ENCODE data around the gene MACO1.

Gene MACO1

GRCh38 chr1:25513666-25514065 is 83.0 kb downstream of the MACO1 start:
- no peak overlapping the region for H3K27ac ChIP-seq (ENCODE audit: low read depth, low read length)

GRCh38 chr1:25515033-25515432 is 84.3 kb downstream of the MACO1 start:
- Histone ChIP-seq H3K79me2 (ENCODE audit: insufficient read depth, low read length) (no peaks in the 10 kb centered on the region), H3K9ac (ENCODE audit: low read length) (no peak overlapping the region), H2AFZ (ENCODE audit: low read depth, low read length, severe bottlenecking) (no peak overlapping the region), H3K4me3 (ENCODE audit: insufficient read depth, low read length, poor library complexity, severe bottlenecking) (no peak overlapping the region), H3K4me2 (ENCODE audit: low read depth, low read length, poor library complexity, severe bottlenecking) (no peak overlapping the region), H4K20me1 (ENCODE audit: low read depth, low read length) (no peaks in the 10 kb centered on the region), H3K36me3 (ENCODE audit: low read length) (no peaks in the 10 kb centered on the region), H3K9me3 (ENCODE audit: insufficient read depth, low read length) (no peaks in the 10 kb centered on the region), H3K27me3 (ENCODE audit: low read length) (no peaks in the 10 kb centered on the region), H3F3A (ENCODE audit: insufficient read depth) (no peaks in the 10 kb centered on the region), H3K27ac (ENCODE audit: low read depth, low read length) (no peak overlapping the region), H3K9me2 (replicated peaks; ENCODE audit: insufficient read depth, low read length) (no peaks in the 10 kb centered on the region)
- TF ChIP-seq, protein P1, sequence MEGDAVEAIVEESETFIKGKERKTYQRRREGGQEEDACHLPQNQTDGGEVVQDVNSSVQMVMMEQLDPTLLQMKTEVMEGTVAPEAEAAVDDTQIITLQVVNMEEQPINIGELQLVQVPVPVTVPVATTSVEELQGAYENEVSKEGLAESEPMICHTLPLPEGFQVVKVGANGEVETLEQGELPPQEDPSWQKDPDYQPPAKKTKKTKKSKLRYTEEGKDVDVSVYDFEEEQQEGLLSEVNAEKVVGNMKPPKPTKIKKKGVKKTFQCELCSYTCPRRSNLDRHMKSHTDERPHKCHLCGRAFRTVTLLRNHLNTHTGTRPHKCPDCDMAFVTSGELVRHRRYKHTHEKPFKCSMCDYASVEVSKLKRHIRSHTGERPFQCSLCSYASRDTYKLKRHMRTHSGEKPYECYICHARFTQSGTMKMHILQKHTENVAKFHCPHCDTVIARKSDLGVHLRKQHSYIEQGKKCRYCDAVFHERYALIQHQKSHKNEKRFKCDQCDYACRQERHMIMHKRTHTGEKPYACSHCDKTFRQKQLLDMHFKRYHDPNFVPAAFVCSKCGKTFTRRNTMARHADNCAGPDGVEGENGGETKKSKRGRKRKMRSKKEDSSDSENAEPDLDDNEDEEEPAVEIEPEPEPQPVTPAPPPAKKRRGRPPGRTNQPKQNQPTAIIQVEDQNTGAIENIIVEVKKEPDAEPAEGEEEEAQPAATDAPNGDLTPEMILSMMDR (IDR thresholded peaks at IDR 0.05; ENCODE audit: insufficient read depth, low read length, poor library complexity, severe bottlenecking): no peak
- TF ChIP-seq EZH2phosphoT487 (conservative IDR thresholded peaks at IDR 0.05; ENCODE audit: low read length): no peak

More at GRCh38 chr1:25513666-25514065, 83.0 kb downstream of the MACO1 start:
- Histone ChIP-seq H3K27me3 (ENCODE audit: low read length) (no peaks in the 10 kb centered on the region), H3K9me2 (replicated peaks; ENCODE audit: insufficient read depth, low read length) (no peaks in the 10 kb centered on the region), H3K4me2 (ENCODE audit: low read depth, low read length, poor library complexity, severe bottlenecking) (no peak overlapping the region), H3K9ac (ENCODE audit: low read length) (no peak overlapping the region), H3F3A (ENCODE audit: insufficient read depth) (no peaks in the 10 kb centered on the region), H4K20me1 (ENCODE audit: low read depth, low read length) (no peaks in the 10 kb centered on the region), H3K4me3 (ENCODE audit: insufficient read depth, low read length, poor library complexity, severe bottlenecking) (no peak overlapping the region), H3K9me3 (ENCODE audit: insufficient read depth, low read length) (no peaks in the 10 kb centered on the region), H3K79me2 (ENCODE audit: insufficient read depth, low read length) (no peaks in the 10 kb centered on the region), H2AFZ (ENCODE audit: low read depth, low read length, severe bottlenecking) (no peak overlapping the region), H3K36me3 (ENCODE audit: low read length) (no peaks in the 10 kb centered on the region)
- TF ChIP-seq EZH2phosphoT487 (conservative IDR thresholded peaks at IDR 0.05; ENCODE audit: low read length): no peak

DNA sequence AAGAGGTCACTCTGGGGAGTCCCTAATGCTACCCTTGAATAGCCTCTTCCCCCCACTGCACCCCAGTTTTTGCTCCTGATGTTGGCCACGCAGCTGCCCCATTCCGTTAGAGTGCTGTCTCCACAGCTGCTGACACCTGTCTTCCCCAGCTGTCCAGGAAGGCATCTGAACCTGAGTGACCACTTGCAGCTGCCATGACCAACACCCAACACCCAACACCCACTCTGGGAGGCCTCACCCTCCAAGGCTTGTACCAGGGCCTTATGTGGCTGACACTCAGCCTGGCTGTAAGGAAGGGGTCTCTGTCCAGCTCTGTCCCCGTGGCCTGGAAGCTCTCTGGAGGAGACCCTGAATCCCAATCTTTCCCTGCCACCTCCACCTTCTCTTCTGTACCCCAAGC is 86.0 kb downstream of the MACO1 start:
- H3K9me3 ChIP-seq (ENCODE audit: insufficient read depth, low read length): no peaks in the 10 kb centered on the region
- H3K4me2 ChIP-seq (ENCODE audit: low read depth, low read length, poor library complexity, severe bottlenecking): no peak overlapping the region
- no peaks in the 10 kb centered on the region for H3F3A ChIP-seq (ENCODE audit: insufficient read depth)
- no peaks in the 10 kb centered on the region for H3K36me3 ChIP-seq (ENCODE audit: low read length)
- H3K27ac ChIP-seq (ENCODE audit: low read depth, low read length): no peak overlapping the region
- TF ChIP-seq, protein P1 (IDR thresholded peaks at IDR 0.05; ENCODE audit: insufficient read depth, low read length, poor library complexity, severe bottlenecking): no peak
- TF ChIP-seq EZH2phosphoT487 (conservative IDR thresholded peaks at IDR 0.05; ENCODE audit: low read length): no peak
- no peak overlapping the region for H3K9ac ChIP-seq (ENCODE audit: low read length)
- no peaks in the 10 kb centered on the region for H3K9me2 ChIP-seq (replicated peaks; ENCODE audit: insufficient read depth, low read length)
- no peak overlapping the region for H3K4me3 ChIP-seq (ENCODE audit: insufficient read depth, low read length, poor library complexity, severe bottlenecking)
- no peaks in the 10 kb centered on the region for H3K27me3 ChIP-seq (ENCODE audit: low read length)
- H3K79me2 ChIP-seq (ENCODE audit: insufficient read depth, low read length): no peaks in the 10 kb centered on the region
- H2AFZ ChIP-seq (ENCODE audit: low read depth, low read length, severe bottlenecking): no peak overlapping the region
- no peaks in the 10 kb centered on the region for H4K20me1 ChIP-seq (ENCODE audit: low read depth, low read length)

- no peaks in the 10 kb centered on the region for H3F3A ChIP-seq (ENCODE audit: insufficient read depth)
- no peaks in the 10 kb centered on the region for H3K79me2 ChIP-seq (ENCODE audit: insufficient read depth, low read length)
- no peak overlapping the region for H3K4me3 ChIP-seq (ENCODE audit: insufficient read depth, low read length, poor library complexity, severe bottlenecking)
- no peak overlapping the region for H3K9ac ChIP-seq (ENCODE audit: low read length)
- no peaks in the 10 kb centered on the region for H3K27me3 ChIP-seq (ENCODE audit: low read length)
- H3K36me3 ChIP-seq (ENCODE audit: low read length): no peaks in the 10 kb centered on the region
- no peak overlapping the region for H3K4me2 ChIP-seq (ENCODE audit: low read depth, low read length, poor library complexity, severe bottlenecking)
- TF ChIP-seq, protein P1 (IDR thresholded peaks at IDR 0.05; ENCODE audit: insufficient read depth, low read length, poor library complexity, severe bottlenecking): no peak
- TF ChIP-seq EZH2phosphoT487 (conservative IDR thresholded peaks at IDR 0.05; ENCODE audit: low read length): no peak
- no peaks in the 10 kb centered on the region for H3K9me3 ChIP-seq (ENCODE audit: insufficient read depth, low read length)
- no peaks in the 10 kb centered on the region for H3K9me2 ChIP-seq (replicated peaks; ENCODE audit: insufficient read depth, low read length)
- H3K27ac ChIP-seq (ENCODE audit: low read depth, low read length): no peak overlapping the region
- no peak overlapping the region for H2AFZ ChIP-seq (ENCODE audit: low read depth, low read length, severe bottlenecking)
- H4K20me1 ChIP-seq (ENCODE audit: low read depth, low read length): no peaks in the 10 kb centered on the region
Measured at GRCh38 chr1:25517476-25518394, 87.0 kb downstream of the MACO1 start.

Measured in SU-DHL-6 (cell line).